Measurements from ENCODE around the gene MYH4.

MYH4 gene

GRCh38 chr17:10457952-10458351 lies 11.4 kb downstream of the MYH4 start:
- no peak for TF ChIP-seq REST (IDR thresholded peaks at IDR 0.05; ENCODE audit: insufficient replicate concordance, low read depth)
- no peak for TF ChIP-seq CTCF (IDR thresholded peaks at IDR 0.05; ENCODE audit: insufficient read depth, low read length)
- TF ChIP-seq POLR2AphosphoS5 (IDR thresholded peaks at IDR 0.05; ENCODE audit: low read depth), result no peak
- no peak for TF ChIP-seq SPI1 (IDR thresholded peaks at IDR 0.05; ENCODE audit: borderline replicate concordance, low read depth)
- no peak for TF ChIP-seq GABPA (IDR thresholded peaks at IDR 0.05; ENCODE audit: low read depth)
- H3K27me3 ChIP-seq (ENCODE audit: insufficient read depth, poor library complexity, severe bottlenecking), result no peaks in the 10 kb centered on the region
- DNase-seq (ENCODE audit: low read depth in 1 of 2, low spot score in 1 of 2), result no peak
- H3K4me3 ChIP-seq (replicated peaks; ENCODE audit: insufficient read depth, low read length), result no peak overlapping the region
- no peak overlapping the region for H3K27ac ChIP-seq (replicated peaks)

GRCh38 chr17:10447026-10447931 lies 22.1 kb downstream of the MYH4 start:
- DNase-seq (ENCODE audit: low read depth in 1 of 2, low spot score in 1 of 2), result no peak
- Histone ChIP-seq H3K27ac (replicated peaks) (no peak overlapping the region), H3K4me3 (replicated peaks; ENCODE audit: insufficient read depth, low read length) (no peak overlapping the region), H3K27me3 (ENCODE audit: insufficient read depth, poor library complexity, severe bottlenecking) (no peaks in the 10 kb centered on the region)
- no peak for TF ChIP-seq GABPA (IDR thresholded peaks at IDR 0.05; ENCODE audit: low read depth)
- TF ChIP-seq CTCF (IDR thresholded peaks at IDR 0.05; ENCODE audit: insufficient read depth, low read length), result no peak
- TF ChIP-seq POLR2AphosphoS5 (IDR thresholded peaks at IDR 0.05; ENCODE audit: low read depth), result no peak
- TF ChIP-seq SPI1 (IDR thresholded peaks at IDR 0.05; ENCODE audit: borderline replicate concordance, low read depth), result no peak
- no peak for TF ChIP-seq REST (IDR thresholded peaks at IDR 0.05; ENCODE audit: insufficient replicate concordance, low read depth)

- TF ChIP-seq REST (IDR thresholded peaks at IDR 0.05; ENCODE audit: insufficient replicate concordance, low read depth) (no peak), POLR2AphosphoS5 (IDR thresholded peaks at IDR 0.05; ENCODE audit: low read depth) (no peak), SPI1 (IDR thresholded peaks at IDR 0.05; ENCODE audit: borderline replicate concordance, low read depth) (no peak), GABPA (IDR thresholded peaks at IDR 0.05; ENCODE audit: low read depth) (no peak), CTCF (IDR thresholded peaks at IDR 0.05; ENCODE audit: insufficient read depth, low read length) (no peak)
- H3K27ac ChIP-seq (replicated peaks), result no peak overlapping the region
- DNase-seq (ENCODE audit: low read depth in 1 of 2, low spot score in 1 of 2), result no peak
- H3K4me3 ChIP-seq (replicated peaks; ENCODE audit: insufficient read depth, low read length), result no peak overlapping the region
- no peaks in the 10 kb centered on the region for H3K27me3 ChIP-seq (ENCODE audit: insufficient read depth, poor library complexity, severe bottlenecking)
Measured at GRCh38 chr17:10439816-10440215, 29.5 kb downstream of the MYH4 start.

All from HL-60 (cell line).